ENCODE results near the gene KLRK1.
"Not testable (repeated sequence)": the region's sequence is repeated elsewhere in the genome, so short reads cannot be mapped to it uniquely, and the experiment has no call there.

KLRK1 gene

GRCh38 chr12:10388624-10389413 is 1.0 kb downstream of the KLRK1 start:
- FAIRE-seq = no peak

GRCh38 chr12:10387498-10387897 is 2.3 kb downstream of the KLRK1 start:
- not testable (repeated sequence) for FAIRE-seq

GRCh38 chr12:10386857-10387256 is 3.0 kb downstream of the KLRK1 start:
- FAIRE-seq = no peak

- FAIRE-seq = no peak
Observed at GRCh38 chr12:10385166-10385613, 4.7 kb downstream of the KLRK1 start.

GRCh38 chr12:10384191-10384590 is 5.7 kb downstream of the KLRK1 start:
- no peak for FAIRE-seq

GRCh38 chr12:10381928-10382628 is 7.8 kb downstream of the KLRK1 start:
- FAIRE-seq = no peak

GRCh38 chr12:10378737-10379136 is 11.1 kb downstream of the KLRK1 start:
- FAIRE-seq = not testable (repeated sequence)

- FAIRE-seq = no peak
Observed at GRCh38 chr12:10374624-10375018, 15.2 kb downstream of the KLRK1 start.

- no peak for FAIRE-seq
Observed at GRCh38 chr12:10372559-10372958, 17.3 kb downstream of the KLRK1 start.

GRCh38 chr12:10371893-10372535 is 17.8 kb downstream of the KLRK1 start:
- FAIRE-seq = peak; percentile 74

GRCh38 chr12:10369557-10370415 is 20.1 kb downstream of the KLRK1 start:
- FAIRE-seq = no peak

GRCh38 chr12:10368206-10369171 is 21.4 kb downstream of the KLRK1 start:
- FAIRE-seq = no peak

GRCh38 chr12:10367714-10368113 is 22.1 kb downstream of the KLRK1 start:
- not testable (repeated sequence) for FAIRE-seq

GRCh38 chr12:10366875-10367274 is 23.0 kb downstream of the KLRK1 start:
- no peak for FAIRE-seq

- no peak for FAIRE-seq
Observed at GRCh38 chr12:10365696-10366405, 24.0 kb downstream of the KLRK1 start.

- no peak for FAIRE-seq
Observed at GRCh38 chr12:10364815-10365622, 24.8 kb downstream of the KLRK1 start.

GRCh38 chr12:10363914-10364814 is 25.7 kb downstream of the KLRK1 start:
- FAIRE-seq = no peak

- FAIRE-seq = no peak
Observed at GRCh38 chr12:10363658-10363913, 26.3 kb downstream of the KLRK1 start.
